Activated B cell treated with CpG ODN at 0.5 μM for 24 hours (primary cell): Measurements from ENCODE around the gene SERPING1. TPM values are rescaled to one million over a fixed set of nuclear protein-coding genes. Genes with fewer than 3 reads are reported as not detected.

Experiments used
- ATAC-seq: fragments of 200-7000 bp; cut with Tn5 transposase; one replicate; pipeline ENCODE4 v1.10.0; 2021; ENCODE audit warnings: low read depth, mild to moderate bottlenecking, moderate library complexity
- CTCF ChIA-PET: fragments of 350-600 bp; sonication (Branson Sonifier 250); formaldehyde crosslinking; loops from one replicate; lab custom pipeline; 2021; ENCODE audit warnings: antibody characterized with exemption; lab: Charles Lee
- POLR2A ChIA-PET: fragments of 350-600 bp; sonication (Branson Sonifier 250); formaldehyde crosslinking; loops from one replicate; lab custom pipeline; 2021; ENCODE audit warnings: antibody characterized with exemption; lab: Charles Lee
- DNase-seq: peaks from one replicate; pipeline ENCODE4 v3.0.0; 2022
- H3K27ac Mint-ChIP-seq: one replicate; pipeline ENCODE4 v1.8.0; 2020; ENCODE audit warnings: mixed read lengths
- H3K27me3 Mint-ChIP-seq: one replicate; pipeline ENCODE4 v1.8.0; 2021; ENCODE audit warnings: mixed read lengths
- H3K36me3 Mint-ChIP-seq: one replicate; pipeline ENCODE4 v1.8.0; 2021; ENCODE audit warnings: low read depth, mixed read lengths
- H3K4me1 Mint-ChIP-seq: one replicate; pipeline ENCODE4 v1.8.0; 2021; ENCODE audit warnings: mixed read lengths
- H3K4me3 Mint-ChIP-seq: one replicate; pipeline ENCODE4 v1.8.0; 2020; ENCODE audit warnings: mild to moderate bottlenecking, mixed read lengths
- H3K9me3 Mint-ChIP-seq: one replicate; pipeline ENCODE4 v1.8.0; 2020; ENCODE audit warnings: mixed read lengths
- intact Hi-C: fragments of 100-400 bp; cut with micrococcal nuclease; formaldehyde crosslinking; loops from one replicate; pipeline ENCODE4 v1.15.1; 2024
- total RNA-seq: library from RNA; stranded (reverse); gene quantifications from 2 replicates; pipeline ENCODE4 v1.2.3, GENCODE V29; 2022
- TF ChIP-seq, protein P1 (sequence below): fragments of 200-600 bp; IDR thresholded peaks from one replicate; pipeline ENCODE4 v1.8.0; 2022; ENCODE audit warnings: antibody characterized with exemption, mild to moderate bottlenecking

SERPING1 gene
- total RNA-seq, 1 donor from 2014 or later, result not detected

- Mint-ChIP-seq H3K4me3 (no peak overlapping the region), H3K4me1 (peaks cover 17% of the 10 kb centered on the region), H3K27me3 (peaks cover 49% of the 10 kb centered on the region), H3K9me3 (no peaks in the 10 kb centered on the region), H3K36me3 (no peaks in the 10 kb centered on the region), H3K27ac (no peak overlapping the region)
- intact Hi-C loops, result no loop called here
- TF ChIP-seq, protein P1, sequence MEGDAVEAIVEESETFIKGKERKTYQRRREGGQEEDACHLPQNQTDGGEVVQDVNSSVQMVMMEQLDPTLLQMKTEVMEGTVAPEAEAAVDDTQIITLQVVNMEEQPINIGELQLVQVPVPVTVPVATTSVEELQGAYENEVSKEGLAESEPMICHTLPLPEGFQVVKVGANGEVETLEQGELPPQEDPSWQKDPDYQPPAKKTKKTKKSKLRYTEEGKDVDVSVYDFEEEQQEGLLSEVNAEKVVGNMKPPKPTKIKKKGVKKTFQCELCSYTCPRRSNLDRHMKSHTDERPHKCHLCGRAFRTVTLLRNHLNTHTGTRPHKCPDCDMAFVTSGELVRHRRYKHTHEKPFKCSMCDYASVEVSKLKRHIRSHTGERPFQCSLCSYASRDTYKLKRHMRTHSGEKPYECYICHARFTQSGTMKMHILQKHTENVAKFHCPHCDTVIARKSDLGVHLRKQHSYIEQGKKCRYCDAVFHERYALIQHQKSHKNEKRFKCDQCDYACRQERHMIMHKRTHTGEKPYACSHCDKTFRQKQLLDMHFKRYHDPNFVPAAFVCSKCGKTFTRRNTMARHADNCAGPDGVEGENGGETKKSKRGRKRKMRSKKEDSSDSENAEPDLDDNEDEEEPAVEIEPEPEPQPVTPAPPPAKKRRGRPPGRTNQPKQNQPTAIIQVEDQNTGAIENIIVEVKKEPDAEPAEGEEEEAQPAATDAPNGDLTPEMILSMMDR, result no peak
- no peak for ATAC-seq
- no peak for DNase-seq
- ChIA-PET CTCF (interaction anchor here (2.0 kb wide), 1 partner anchor 10 kb away, joined by 8 read pairs; no protein-coding TSS in a partner anchor), POLR2A (no interaction called here)
Measured at GRCh38 chr11:57634311-57634710, 36.8 kb downstream of the SERPING1 start.

DNA sequence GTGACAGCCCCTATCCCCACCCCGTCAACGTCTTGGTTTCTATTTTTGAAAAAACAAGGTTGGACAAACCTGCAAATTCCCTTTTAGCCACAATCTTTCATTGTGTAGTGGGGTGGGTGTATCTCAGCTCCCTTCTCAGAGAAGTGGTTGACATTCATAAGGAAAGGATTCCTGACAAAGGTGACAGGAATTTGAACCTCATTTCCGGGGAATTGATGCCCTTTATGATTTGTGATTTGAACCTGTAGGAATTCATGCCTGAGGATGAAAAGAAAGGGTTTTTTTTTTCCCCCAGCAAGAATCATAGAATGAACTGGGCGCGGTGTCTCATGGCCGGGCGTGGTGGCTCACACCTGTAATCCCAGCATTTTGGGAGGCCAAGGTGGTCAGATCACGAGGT lies 37.8 kb downstream of the SERPING1 start:
- H3K9me3 Mint-ChIP-seq, result no peaks in the 10 kb centered on the region
- DNase-seq (no peak), ATAC-seq (no peak)
- no peaks in the 10 kb centered on the region for H3K36me3 Mint-ChIP-seq
- no peak overlapping the region for H3K4me3 Mint-ChIP-seq
- ChIA-PET CTCF (no interaction called here), POLR2A (no interaction called here)
- peaks cover 44% of the 10 kb centered on the region for H3K27me3 Mint-ChIP-seq
- H3K4me1 Mint-ChIP-seq, result peaks cover 23% of the 10 kb centered on the region
- intact Hi-C loops, result no loop called here
- TF ChIP-seq, protein P1, result no peak
- no peak overlapping the region for H3K27ac Mint-ChIP-seq

GRCh38 chr11:57637626-57638004 lies 40.1 kb downstream of the SERPING1 start:
- peaks cover 27% of the 10 kb centered on the region for H3K4me1 Mint-ChIP-seq
- DNase-seq (no peak), ATAC-seq (no peak)
- no peak overlapping the region for H3K27ac Mint-ChIP-seq
- intact Hi-C loops, result no loop called here
- H3K9me3 Mint-ChIP-seq, result no peaks in the 10 kb centered on the region
- no peaks in the 10 kb centered on the region for H3K36me3 Mint-ChIP-seq
- CTCF ChIA-PET, result interaction anchor here (1.0 to 5.5 kb wide), 3 partner anchors 68 to 163 kb away, joined by 3 to 61 read pairs (median 4); partner anchors contain the start of gene UBE2L6
- H3K4me3 Mint-ChIP-seq, result peak overlapping the region; percentile 86
- POLR2A ChIA-PET, result interaction anchor here (0.6 kb wide), 1 partner anchor 155 kb away, joined by 11 read pairs; no protein-coding TSS in a partner anchor
- peaks cover 35% of the 10 kb centered on the region for H3K27me3 Mint-ChIP-seq
- TF ChIP-seq, protein P1, result no peak

GRCh38 chr11:57638005-57638781 lies 40.7 kb downstream of the SERPING1 start:
- peaks cover 39% of the 10 kb centered on the region for H3K27me3 Mint-ChIP-seq
- DNase-seq (no peak), ATAC-seq (no peak)
- peak overlapping the region; percentile 86 for H3K4me3 Mint-ChIP-seq
- no peak overlapping the region for H3K27ac Mint-ChIP-seq
- H3K36me3 Mint-ChIP-seq, result no peaks in the 10 kb centered on the region
- H3K4me1 Mint-ChIP-seq, result peaks cover 27% of the 10 kb centered on the region
- ChIA-PET CTCF (interaction anchor here (0.7 to 5.5 kb wide), 2 partner anchors 68 to 180 kb away, joined by 3 to 61 read pairs; partner anchors contain the start of gene UBE2L6), POLR2A (interaction anchor here (0.6 to 0.7 kb wide), 4 partner anchors 41 to 180 kb away, joined by 4 to 11 read pairs (median 4); no protein-coding TSS in a partner anchor)
- intact Hi-C loops, result no loop called here
- TF ChIP-seq, protein P1, result no peak
- H3K9me3 Mint-ChIP-seq, result no peaks in the 10 kb centered on the region

DNA sequence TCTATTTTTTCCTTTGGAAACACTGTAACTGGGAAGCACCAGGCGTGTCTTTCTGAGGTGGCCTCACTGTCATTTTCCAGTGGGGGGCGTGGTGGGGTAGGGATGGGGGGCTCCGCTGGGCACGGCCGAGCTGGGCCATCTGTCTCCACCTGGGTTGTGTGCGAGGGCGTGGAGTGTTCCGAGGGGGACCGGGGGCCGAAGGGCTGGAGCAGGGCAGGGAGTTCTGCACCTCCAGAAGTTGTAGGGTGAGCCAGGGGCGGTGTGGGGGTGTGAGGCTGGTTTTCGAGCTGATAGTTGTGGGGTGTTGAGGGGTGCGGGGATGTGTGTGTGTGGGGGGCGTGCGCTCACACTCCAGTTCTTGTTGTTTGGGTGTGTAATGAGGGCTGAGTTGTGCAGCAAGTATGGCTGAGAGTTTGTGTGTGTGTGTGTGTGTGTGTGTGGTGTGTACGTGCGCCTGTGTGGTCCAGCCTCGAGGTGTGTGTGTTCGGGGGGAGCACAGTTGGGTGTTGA lies 41.4 kb downstream of the SERPING1 start:
- peak; percentile 12 for ATAC-seq
- POLR2A ChIA-PET, result interaction anchor here (0.6 to 0.7 kb wide), 3 partner anchors 40 to 181 kb away, joined by 4 read pairs; no protein-coding TSS in a partner anchor
- DNase-seq, result no peak
- Mint-ChIP-seq H3K36me3 (no peaks in the 10 kb centered on the region), H3K9me3 (no peaks in the 10 kb centered on the region), H3K4me1 (peaks cover 27% of the 10 kb centered on the region), H3K27ac (no peak overlapping the region), H3K27me3 (peaks cover 39% of the 10 kb centered on the region), H3K4me3 (peak overlapping the region; percentile 86)
- intact Hi-C loops, result no loop called here
- CTCF ChIA-PET, result interaction anchor here (0.7 to 5.5 kb wide), 5 partner anchors 9 to 182 kb away, joined by 3 to 61 read pairs (median 4); partner anchors contain the start of gene UBE2L6
- TF ChIP-seq, protein P1, result no peak
